DMS153 (cell line): ENCODE measurements around the gene BTLA.
"Not testable (repeated sequence)": the region's sequence is repeated elsewhere in the genome, so short reads cannot be mapped to it uniquely, and the experiment has no call there.

Source experiments
- DNase-seq: peaks from one replicate; lab custom pipeline; 2025; lab: John Stamatoyannopoulos, UW

BTLA gene

DNA sequence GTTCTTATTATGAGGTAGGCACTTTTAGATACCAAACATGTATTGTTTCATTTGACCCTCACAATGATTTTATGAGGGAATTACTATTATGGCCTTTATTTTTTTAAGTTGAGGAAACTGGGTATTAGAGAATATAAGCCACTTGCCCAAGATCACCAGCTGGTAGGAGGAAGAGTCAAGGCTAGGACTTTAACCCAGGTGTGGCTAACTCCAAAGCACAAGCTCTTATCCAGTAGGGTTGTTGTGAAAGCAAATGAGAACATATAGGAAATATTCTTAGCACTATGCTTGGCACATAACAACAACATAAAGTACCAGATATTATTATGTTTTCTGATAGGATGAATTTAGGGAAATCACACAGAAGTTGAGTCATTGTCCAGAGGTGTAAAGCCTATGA, 7.9 kb downstream of the BTLA start:
- no peak for DNase-seq

DNA sequence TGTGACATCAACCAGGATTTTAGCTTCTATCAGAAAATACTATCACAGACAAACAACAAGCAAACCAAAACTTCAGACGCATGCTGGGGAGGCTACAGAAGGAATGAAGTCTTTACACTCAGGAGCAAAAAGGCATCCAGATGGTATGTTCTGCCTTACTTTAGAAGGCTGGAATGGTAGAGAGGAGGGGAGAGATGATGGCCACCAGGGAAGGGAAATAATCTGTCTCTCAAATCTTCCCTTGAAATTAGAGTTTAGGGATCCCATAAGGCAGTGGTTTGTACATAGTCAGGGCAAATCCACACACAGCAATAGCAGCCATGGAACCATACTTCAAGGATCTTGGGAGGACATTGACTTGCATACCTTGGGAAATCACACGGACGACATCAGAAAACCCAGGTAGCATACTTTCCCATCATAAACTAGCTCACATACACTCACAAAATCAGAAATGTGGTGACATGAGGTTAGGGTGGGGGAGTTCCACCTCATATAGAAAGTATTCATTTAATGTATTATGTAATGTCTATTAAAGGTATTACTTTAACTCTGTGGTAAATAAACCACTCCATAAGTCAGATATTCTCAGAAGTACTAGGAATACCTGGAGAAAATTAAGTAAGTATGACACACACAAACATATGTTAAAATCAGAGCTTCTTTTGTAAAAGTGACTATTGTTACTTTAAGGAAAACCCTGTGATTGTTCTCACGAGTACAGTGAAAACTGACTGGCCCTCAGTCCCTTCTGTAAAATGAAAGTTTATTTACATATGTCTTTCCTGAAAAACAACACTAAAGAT, 9.4 kb downstream of the BTLA start:
- no peak for DNase-seq

- DNase-seq: no peak
Measured at GRCh38 chr3:112486811-112487505, 12.3 kb downstream of the BTLA start.

GRCh38 chr3:112484352-112484751, 14.9 kb downstream of the BTLA start:
- DNase-seq: no peak

DNA sequence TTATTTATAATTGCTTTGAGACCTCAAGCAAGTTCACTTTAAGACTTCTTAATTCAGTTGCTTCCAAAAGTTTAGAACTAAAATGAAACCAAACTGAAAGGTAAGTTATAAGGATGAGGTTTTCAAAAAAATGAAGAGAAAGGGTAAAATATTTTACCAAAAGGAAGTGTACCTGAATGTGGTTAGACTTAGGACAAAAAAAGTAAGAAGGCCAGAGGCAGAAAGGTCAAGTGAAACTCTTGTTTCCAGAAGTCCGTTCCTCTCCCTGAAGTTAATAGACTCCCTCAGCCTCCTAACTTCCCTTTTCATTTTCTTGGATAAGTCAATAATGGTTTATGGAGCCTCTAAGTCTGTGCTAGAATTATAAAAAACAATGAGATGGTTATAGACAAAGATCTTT, 16.6 kb downstream of the BTLA start:
- no peak for DNase-seq

GRCh38 chr3:112481302-112481721, 18.0 kb downstream of the BTLA start:
- DNase-seq: no peak

- no peak for DNase-seq
Measured at GRCh38 chr3:112477891-112478290, 21.4 kb downstream of the BTLA start.

GRCh38 chr3:112476346-112476745, 22.9 kb downstream of the BTLA start:
- DNase-seq: no peak

DNA sequence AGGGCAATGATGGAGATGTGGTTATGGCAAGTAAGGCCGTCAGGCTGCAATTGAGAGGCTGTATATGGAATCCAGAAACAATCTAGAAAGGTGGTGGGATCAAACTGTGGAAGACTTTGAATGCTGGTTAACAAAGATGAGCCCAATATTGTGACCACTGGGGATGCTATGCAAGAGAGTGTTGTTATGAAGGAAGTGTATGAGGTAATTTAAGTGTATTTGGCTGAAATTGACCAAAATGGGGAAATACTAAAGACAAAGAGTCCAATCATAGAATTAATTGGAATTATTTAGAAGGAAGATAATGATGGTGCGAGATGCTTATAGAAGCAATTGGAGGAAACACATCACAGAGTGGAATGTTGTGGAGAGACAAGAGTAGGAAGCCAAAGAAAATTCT, 24.5 kb downstream of the BTLA start:
- DNase-seq: no peak

GRCh38 chr3:112472691-112473090, 26.6 kb downstream of the BTLA start:
- DNase-seq: no peak

GRCh38 chr3:112471596-112472325, 27.5 kb downstream of the BTLA start:
- DNase-seq: no peak

GRCh38 chr3:112470788-112471187, 28.5 kb downstream of the BTLA start:
- DNase-seq: no peak

GRCh38 chr3:112469671-112470070, 29.6 kb downstream of the BTLA start:
- no peak for DNase-seq

GRCh38 chr3:112467539-112467938, 31.7 kb downstream of the BTLA start:
- DNase-seq: no peak

DNA sequence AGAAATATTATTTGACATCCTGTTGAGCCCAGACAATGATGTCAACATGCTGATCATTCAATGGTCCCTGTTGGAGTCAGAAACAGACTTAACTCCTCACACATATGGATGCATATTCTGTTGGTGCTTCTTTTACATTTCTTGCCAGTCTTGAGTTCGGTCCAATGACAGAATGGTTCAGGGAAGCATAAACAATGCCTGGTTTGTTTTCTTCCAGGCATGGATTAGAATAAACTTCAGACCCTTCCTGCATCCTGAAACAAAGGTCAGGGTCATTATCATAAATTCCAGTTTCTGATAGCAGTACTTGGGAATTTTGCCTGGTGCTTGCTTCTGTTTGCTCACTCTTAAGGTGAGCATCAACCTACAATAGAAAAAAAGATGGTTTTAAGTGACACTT, 33.3 kb downstream of the BTLA start:
- no peak for DNase-seq

DNA sequence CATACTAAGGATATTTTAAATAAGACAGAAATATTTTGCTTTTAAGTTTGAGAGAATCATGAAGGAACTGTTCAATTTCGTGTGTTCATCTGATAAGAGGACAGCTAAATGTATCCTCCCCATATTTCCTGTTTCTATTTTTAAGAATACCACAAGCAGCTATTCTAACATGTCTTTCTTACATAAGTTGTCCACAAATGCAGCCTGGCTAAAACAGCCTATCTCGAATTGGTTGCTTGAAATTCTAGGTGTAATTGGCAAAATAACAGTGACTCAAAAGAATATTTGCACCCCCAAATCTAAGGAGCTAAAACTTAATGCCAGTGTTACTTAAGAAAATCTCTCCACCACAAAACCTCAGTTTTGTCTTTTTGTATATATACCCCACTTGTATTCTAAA, 35.0 kb downstream of the BTLA start:
- no peak for DNase-seq

DNA sequence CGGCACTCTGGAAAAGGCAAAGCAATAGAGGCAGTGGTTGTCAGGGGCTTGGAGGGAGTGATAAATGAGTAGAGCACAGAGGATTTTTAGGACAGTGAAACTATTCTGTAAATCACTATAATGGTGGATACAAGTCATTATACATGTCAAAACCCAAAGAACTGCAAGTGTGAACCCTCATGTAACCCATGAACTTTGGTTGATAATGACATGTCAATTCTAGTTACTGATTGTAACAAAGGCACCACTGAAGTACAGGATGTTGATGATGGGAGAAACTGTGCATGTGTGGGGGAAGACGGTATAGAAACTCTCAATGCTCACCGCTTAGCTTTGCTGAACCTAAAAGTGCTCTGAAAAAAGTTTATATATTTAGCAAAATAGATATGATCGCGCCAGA, 36.0 kb downstream of the BTLA start:
- DNase-seq: no peak

- DNase-seq: not testable (repeated sequence)
Measured at GRCh38 chr3:112461787-112462186, 37.5 kb downstream of the BTLA start.

DNA sequence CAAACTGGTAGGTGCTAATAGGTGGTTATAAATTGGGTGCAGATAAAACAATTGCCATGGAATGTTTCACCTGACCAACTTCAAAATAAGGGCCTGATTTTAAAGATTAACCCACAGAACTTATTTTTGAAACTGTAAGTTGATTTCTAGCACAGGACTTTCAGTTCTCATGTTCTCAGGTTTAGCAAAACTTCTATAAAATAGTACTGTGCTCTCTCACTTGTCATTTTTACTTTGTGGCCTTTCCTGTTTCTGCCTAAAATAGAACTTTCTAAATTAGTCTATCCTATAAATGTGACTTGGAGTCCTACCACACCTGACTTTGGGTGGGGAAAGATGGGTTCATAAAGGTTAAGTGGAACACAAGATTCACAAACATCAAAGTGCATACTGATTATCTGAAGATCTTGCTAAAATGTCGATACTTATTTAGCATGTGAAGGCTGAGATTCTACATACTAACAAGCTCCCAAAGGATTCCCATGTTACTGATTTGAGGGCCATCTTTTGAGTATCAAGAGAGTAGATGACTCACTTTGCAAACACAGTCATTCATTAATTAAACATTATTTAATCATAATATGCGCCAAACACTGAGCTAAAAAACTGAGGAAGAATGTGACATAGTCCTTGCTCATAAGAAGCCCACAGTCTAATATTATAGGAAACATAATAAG, 38.6 kb downstream of the BTLA start:
- no peak for DNase-seq

- no peak for DNase-seq
Measured at GRCh38 chr3:112459750-112460149, 39.5 kb downstream of the BTLA start.

DNA sequence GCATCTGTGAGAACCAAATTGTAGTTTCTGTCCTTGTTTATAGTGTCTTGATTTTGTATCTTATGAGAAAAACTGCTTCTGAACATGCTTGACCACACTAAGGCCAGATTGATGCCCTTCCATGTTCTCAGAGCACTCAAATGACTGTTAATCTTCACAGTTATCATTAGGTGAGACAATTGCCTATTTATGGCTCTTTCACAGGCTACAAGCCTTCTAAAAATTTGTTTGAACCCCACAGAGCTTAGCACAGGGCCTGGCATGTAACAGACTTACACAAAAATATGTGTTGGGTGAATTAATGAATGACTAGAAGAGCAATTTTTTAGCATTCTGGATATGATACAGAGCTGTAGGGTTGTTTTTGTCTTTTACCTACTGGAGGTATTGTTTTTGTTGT, 43.1 kb downstream of the BTLA start:
- DNase-seq: no peak

DNA sequence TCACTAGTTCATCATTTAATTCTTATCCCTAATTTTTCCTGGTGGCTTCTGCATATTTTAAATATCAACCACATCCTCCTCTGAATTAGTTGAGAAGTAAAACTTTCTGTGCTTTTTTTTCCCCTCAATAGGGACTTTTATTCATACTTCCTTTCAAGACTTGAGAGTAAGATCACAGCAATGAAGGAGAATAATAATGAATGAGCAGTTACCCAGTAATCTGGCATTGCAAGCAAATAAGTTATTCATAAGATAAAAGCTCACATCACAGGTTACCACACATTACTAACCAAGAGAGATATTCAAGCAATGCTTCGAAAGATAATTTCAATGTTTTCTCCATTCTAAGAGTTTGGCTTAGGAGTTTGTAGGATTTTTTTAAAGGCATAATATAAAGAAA, 50.3 kb downstream of the BTLA start:
- no peak for DNase-seq
